GM12865 (cell line): ENCODE data around the gene RTP2.
A peak's percentile ranks its signal among the peaks of the same experiment; 100 is the strongest.

ENCODE experiments used
- DNase-seq: peaks from one replicate; pipeline ENCODE4 v3.0.0; 2010; ENCODE audit warnings: low read depth
- H3K4me3 ChIP-seq: 2 replicates; pipeline ENCODE4 v1.5.1; 2011; ENCODE audit warnings: mild to moderate bottlenecking, low read depth, low read length, control low read depth
- TF ChIP-seq, protein P1 (sequence below): IDR thresholded peaks from 2 replicates; pipeline ENCODE4 v1.5.1; 2011; ENCODE audit warnings: low read length, control low read depth, low read depth, inconsistent platforms; ENCODE audit not compliant: insufficient read depth; ENCODE audit errors: missing control alignments

Gene RTP2

GRCh38 chr3:187737368-187738070 is 35.2 kb upstream of the RTP2 start:
- DNase-seq = no peak
- TF ChIP-seq, protein P1, sequence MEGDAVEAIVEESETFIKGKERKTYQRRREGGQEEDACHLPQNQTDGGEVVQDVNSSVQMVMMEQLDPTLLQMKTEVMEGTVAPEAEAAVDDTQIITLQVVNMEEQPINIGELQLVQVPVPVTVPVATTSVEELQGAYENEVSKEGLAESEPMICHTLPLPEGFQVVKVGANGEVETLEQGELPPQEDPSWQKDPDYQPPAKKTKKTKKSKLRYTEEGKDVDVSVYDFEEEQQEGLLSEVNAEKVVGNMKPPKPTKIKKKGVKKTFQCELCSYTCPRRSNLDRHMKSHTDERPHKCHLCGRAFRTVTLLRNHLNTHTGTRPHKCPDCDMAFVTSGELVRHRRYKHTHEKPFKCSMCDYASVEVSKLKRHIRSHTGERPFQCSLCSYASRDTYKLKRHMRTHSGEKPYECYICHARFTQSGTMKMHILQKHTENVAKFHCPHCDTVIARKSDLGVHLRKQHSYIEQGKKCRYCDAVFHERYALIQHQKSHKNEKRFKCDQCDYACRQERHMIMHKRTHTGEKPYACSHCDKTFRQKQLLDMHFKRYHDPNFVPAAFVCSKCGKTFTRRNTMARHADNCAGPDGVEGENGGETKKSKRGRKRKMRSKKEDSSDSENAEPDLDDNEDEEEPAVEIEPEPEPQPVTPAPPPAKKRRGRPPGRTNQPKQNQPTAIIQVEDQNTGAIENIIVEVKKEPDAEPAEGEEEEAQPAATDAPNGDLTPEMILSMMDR = no peak
- peak overlapping the region; percentile 50 for H3K4me3 ChIP-seq

- DNase-seq = no peak
- TF ChIP-seq, protein P1 = no peak
- H3K4me3 ChIP-seq = no peak overlapping the region
Measured at GRCh38 chr3:187737006-187737367, 34.6 kb upstream of the RTP2 start.

DNA sequence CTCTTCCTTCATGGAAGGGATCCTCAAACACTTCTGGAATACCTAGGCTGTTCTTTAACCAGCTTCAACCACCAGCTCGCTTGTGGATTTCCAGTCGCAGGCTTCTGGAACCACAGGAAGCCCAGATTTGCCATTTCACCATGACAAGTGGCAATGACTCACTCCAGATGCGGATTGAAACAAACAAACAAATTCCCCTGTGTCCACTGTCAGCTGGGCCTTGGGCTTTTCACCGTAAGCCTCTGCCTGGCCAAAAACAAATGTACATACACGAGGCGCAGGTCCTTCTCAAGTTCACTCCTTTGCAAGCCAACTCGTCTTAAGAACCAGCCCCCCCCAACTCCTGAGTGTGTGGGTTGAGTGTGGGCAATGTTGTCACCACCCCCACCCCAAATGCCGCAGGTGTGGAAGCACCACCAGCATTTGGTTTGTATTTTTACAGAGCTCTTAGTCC is 34.1 kb upstream of the RTP2 start:
- DNase-seq = no peak
- H3K4me3 ChIP-seq = no peak overlapping the region
- TF ChIP-seq, protein P1 = no peak

DNA sequence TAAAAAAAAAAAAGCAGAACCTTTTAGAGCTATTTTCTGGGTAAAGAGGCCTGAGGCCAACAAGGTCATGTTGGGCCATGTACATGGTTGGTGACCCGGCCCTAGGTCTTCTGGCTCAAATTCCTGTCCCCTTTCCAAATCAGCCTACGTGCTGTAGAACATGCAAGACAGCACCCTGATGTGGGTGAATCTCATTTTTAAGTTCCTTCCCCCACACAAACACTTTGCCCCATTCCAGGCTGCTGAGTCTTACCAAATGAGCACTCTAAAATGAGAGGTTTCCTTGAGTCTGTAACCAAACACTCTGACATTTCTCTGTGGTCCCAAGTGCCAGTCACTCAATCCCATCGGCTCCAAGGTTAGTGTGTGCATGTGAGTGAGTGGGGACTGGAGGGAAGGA is 33.5 kb upstream of the RTP2 start:
- no peak for DNase-seq

DNA sequence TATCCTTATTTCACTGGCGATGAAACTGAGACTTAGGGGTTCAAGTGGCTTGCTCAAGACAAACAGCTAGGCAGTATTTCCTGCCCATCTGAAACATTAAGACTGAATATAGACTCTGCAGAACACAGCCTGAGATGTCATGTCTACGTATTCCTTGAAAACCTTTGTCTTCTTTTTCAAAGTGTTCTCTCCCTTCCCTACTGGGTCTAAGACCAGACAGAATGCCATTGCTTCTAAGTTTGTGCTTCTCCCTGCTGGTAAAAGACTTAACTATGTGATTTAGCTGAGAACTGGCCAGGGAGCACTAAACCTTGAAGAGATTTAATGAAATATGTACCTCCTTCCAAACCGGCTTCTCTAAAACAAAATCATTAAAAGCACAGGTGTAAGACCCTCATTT is 33.0 kb upstream of the RTP2 start:
- H3K4me3 ChIP-seq = no peak overlapping the region
- no peak for DNase-seq
- TF ChIP-seq, protein P1 = no peak

More for the DNA sequence above, 33.5 kb upstream of the RTP2 start:
- TF ChIP-seq, protein P1 = no peak
- no peak overlapping the region for H3K4me3 ChIP-seq

GRCh38 chr3:187734841-187735240 is 32.5 kb upstream of the RTP2 start:
- DNase-seq = no peak
- H3K4me3 ChIP-seq = no peak overlapping the region
- TF ChIP-seq, protein P1 = no peak

GRCh38 chr3:187733371-187733770 is 31.0 kb upstream of the RTP2 start:
- H3K4me3 ChIP-seq = no peak overlapping the region
- DNase-seq = no peak
- TF ChIP-seq, protein P1 = no peak
